GM12801 (cell line): Measurements from ENCODE around the gene PTPRN2.

Source experiments
- CTCF ChIP-seq: IDR thresholded peaks from one replicate; pipeline ENCODE4 v1.5.1; 2011; ENCODE audit warnings: control low read depth; ENCODE audit not compliant: insufficient read length; ENCODE audit errors: extremely low read depth

Gene PTPRN2

GRCh38 chr7:158443688-158444483 lies 143.7 kb downstream of the PTPRN2 start:
- TF ChIP-seq CTCF, result no peak

GRCh38 chr7:158443014-158443687 lies 144.5 kb downstream of the PTPRN2 start:
- TF ChIP-seq CTCF, result no peak

GRCh38 chr7:158442260-158442659 lies 145.4 kb downstream of the PTPRN2 start:
- no peak for TF ChIP-seq CTCF

- no peak for TF ChIP-seq CTCF
Observed at GRCh38 chr7:158439035-158439434, 148.6 kb downstream of the PTPRN2 start.

- no peak for TF ChIP-seq CTCF
Observed at GRCh38 chr7:158432369-158433341, 155.0 kb downstream of the PTPRN2 start.

GRCh38 chr7:158431941-158432347 lies 155.7 kb downstream of the PTPRN2 start:
- TF ChIP-seq CTCF, result no peak
